GM21723 (cell line): Measurements from ENCODE around the gene PLXNB2.
"Not testable (repeated sequence)": the region's sequence is repeated elsewhere in the genome, so short reads cannot be mapped to it uniquely, and the experiment has no call there.

Source experiments
- ATAC-seq: cut with Tn5 transposase; IDR thresholded peaks from one replicate; pipeline ENCODE4 v1.9.1; 2021; ENCODE audit warnings: mild to moderate bottlenecking, moderate library complexity; ENCODE audit not compliant: unreplicated experiment

PLXNB2 gene

DNA sequence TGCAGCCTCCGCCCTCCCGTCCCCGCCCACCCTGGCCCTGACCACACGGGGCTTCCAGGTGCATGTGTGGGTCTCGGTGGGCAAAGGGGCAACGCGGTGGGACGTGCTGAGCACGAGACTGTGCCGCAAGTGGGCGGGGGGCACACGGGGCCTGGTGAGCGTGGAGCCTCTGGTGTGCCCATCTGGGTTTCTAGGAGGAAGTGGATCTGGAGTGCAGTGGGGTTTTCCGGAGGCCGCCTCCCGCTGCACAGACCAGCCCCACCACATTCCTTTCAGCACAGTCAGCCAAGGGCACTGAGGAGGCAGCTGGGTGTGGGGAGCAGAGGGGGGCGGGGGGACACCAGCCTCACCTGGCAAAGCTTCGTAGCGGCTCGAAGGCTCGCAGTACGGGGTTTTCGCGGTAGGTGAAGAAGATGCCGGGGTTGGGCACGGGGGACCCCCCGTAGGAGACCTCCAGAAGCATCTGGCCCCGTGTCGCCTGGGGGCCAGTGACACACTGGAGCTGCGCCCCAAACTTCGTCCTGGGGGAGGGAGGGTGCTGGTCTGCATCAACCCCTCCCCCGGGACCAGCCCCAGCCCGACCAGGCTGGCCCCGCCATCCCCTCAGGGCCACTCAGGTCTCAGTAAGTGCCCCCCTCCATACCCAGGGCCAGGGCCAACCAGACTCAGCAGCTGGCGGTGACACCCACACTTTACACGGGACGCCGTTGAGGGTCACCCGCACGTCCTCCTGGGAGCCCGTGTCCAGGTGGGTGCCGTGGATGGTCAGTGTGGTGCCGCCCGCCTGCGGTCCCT, 24.9 kb downstream of the PLXNB2 start:
- no peak for ATAC-seq

GRCh38 chr22:50281957-50282356, 25.5 kb downstream of the PLXNB2 start:
- no peak for ATAC-seq

DNA sequence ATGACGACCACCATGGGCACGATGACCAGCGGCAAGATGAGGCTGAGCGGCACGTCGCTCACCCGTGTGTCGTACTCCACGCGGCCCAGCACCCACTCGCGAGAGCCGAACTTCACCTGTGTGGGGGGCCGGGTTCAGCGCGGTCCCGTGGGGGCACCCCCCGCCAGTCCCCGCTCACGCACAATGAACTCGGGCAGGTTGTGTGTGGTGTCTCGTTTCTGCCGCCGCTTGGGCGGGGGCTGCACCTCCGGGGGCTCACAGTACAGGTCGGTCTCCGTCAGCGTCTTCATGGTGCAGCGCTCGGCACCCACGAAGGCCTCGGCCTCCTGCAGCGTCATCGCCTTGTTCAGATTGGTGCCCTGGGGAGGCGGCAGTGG, 26.1 kb downstream of the PLXNB2 start:
- ATAC-seq: no peak

DNA sequence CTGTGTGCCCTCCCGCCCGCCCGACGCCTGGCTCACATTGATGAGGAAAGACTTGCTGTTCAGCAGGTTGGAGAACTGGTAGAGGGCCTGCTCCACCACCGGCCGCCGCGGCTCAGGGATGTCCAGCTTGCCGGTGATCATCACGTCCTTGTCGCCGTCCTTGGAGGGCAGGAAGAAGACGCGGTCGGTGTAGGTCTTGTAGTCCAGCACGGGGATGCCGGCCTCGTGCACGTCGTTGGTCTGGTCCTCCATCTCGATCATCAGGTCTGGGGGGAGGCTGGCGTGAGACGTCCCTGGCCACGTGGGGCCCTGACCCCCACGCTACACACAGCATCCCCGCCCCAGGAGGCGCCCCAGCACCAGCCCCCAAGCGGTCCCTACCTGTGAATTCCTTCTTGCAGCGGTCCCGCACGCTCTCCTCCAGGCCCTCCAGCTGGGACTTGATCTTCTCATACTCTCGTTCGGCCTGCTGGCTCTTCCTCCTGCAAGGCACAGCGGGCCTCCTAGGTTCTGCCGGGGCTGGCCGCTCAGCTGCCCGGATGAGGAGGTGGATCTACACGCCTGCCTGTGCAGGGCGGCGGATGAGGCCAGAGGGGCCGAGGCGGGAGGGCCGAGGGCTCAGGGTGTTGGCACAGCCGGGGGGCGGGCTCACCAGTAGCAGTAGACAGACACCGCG, 26.6 kb downstream of the PLXNB2 start:
- no peak for ATAC-seq

DNA sequence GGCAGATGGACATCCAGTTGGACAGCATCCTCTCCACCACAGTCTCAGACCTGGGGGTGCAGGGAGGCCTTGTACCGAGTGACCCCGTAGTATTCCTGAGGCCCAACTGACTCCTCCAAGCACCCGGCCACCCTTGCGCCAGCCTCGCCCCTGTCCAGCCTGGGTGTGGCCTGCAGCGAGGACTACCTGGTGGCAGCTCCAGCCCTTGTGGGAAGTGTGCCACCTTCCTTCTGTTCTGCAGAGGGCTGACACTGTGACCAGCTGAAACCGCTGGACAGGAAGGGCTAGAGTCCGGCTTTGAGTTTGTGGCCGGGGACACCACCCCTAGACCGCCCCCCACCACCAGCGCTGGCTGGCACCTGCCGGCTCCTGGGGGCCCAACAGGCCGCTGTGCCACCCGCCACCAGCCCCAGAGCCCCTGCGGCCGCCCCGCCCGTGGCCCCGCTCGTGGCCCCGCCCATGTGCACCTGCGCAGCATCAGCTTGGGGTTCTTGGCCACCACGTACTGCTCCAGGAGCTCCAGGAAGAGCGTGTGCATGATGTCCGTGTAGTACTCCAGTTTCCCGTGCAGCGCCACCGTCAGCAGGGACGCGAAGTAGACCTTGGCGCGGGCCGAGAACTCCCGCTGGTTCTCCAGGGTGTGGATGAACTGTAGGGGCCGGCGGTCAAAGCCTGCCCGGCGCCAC, 27.3 kb downstream of the PLXNB2 start:
- ATAC-seq: no peak

DNA sequence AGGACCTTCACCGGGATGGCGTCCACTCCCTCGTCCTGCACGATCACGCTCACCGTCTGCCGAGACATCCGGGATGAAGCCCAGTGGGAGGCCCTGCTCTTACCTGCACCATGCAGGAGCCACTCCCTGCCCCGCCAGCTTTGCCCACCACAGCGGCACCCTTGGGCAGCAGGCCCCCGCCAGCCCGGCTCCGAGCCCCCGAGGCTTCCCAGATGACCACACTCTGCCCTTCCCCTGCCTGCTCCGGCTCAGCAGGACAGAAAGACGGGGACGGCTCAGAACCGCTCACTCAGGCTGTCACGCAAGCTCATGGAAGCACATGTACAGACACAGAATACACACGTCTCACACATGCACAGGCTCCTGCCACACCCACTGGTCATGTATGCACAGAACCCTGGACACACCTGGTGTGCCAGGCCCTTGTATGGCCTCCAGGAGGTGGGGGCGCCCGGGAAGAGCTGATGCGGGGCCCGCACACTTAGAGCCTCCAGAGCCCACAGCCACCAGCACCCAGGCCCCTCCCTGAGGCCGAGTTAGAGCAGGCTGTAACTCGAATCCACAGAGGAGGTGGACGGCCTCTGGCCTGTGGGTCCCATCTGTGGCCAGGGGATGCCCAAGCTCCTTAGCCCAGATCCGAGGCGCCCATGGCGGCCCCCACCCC, 28.4 kb downstream of the PLXNB2 start:
- ATAC-seq: no peak

DNA sequence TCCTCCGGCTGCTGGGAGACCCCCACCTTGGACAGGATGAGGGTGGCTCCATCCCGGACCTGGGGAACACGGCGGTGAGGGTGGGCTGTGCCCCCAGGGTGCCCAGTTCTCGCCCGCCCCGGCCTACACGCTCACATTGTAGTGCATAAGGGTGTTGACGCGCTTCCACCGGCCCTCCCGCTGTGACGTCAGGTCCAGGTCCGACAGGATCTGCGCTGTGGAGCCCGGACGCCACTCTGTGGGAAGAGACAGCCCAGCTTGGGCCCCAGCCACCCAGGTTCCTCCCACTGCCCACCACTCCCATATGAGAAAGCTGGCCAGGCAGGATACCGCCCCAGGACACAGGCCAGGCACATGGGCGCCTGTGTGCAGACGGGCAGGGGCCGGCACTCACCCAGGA, 29.0 kb downstream of the PLXNB2 start:
- no peak for ATAC-seq

DNA sequence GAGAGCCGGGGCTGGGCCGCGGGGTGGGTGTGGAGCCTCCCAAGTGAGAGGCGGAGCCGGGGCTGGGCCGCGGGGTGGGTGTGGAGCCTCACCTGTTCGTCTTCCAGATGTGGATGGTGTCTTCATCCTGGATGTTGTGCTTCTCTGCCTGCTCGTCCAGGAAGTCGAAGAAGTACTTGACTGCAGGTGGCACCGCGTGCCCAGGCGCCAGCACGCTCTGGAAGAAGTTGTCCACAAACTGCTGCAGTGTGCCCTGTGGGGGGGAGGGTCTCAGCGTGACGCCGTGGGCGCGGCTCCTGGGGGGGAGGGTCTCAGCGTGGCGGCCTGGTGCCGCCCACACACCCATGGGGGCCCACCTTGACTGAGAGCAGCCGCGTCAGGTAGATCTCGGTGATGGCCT, 29.7 kb downstream of the PLXNB2 start:
- no peak for ATAC-seq

DNA sequence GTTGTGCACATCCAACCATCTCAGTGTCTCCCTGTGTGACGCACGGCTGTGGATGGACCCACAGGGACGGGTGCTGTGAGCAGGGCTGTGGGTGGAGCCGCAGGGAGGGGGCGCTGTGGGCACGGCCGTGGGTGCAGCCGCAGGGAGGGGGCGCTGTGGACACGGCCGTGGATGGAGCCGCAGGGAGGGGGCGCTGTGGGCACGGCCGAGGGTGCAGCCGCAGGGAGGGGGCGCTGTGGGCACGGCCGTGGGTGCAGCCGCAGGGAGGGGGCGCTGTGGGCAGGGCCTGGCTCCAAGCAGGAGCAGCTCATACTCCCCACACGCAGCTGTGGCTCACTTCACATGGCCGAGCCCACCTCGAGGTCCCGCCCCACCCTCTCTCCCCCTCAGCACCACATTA, 31.3 kb downstream of the PLXNB2 start:
- peak; percentile 48 for ATAC-seq

DNA sequence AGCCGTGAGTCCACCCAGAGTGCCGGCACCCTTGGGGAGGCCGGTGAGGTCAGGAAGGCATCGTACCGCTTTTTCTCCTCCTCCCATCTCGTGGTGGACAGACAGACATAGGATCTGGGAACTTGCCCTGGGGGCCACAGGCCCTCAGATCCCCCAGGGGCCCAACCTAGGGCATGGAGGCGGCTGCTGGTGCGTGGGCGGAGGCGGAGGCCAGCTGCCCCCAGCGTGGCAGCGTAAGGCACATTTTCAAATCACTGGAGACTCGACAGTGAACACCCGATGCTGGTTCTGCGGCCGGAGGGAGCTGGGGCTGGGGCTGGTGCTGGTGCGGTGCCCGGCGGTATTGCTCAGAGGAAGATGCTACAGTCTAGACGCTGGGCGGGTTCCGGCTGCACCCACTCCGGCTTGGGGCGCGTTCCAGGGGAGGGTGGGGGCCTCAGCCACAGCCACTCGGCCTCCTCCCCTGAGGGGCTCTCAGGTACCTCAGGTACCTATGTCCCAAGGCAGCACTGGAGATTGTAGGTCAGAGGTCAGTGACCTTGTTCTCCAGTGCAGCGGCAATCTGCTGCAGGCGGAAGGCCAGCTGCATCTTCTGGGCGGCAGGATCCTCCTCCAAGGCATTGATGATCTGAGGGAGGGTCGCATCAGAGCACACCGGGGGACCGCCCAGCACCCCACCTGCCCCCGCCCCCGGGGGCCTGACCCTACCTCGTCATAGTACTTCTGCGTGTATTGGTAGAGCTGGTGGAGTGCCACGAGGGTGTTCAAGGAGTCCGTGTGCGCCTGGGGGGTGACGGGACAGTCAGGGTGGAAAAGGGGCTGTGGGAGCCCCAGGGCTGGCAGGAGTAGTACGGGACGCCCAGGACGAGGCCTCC, 32.0 kb downstream of the PLXNB2 start:
- ATAC-seq: no peak

DNA sequence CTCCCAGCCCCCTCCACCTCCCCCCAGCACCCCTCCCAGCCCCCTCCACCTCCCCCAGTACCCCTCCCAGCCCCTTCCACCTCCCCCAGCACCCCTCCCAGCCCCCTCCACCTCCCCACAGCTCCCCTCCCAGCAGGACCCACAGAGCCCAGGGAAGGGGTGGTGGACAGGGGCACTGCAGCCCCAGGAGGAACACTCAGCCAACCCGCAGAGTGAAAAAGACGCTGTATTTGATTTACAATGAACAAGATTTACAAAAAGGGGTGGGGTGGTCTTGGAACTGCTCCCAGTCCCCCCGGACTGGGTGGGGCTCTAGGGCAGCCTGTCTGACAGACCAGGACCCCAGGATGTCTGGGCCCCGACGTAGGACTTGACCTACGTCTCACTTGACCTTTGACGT, 32.7 kb downstream of the PLXNB2 start:
- no peak for ATAC-seq

- no peak for ATAC-seq
Observed at GRCh38 chr22:50274311-50274710, 33.1 kb downstream of the PLXNB2 start.

GRCh38 chr22:50273781-50274180, 33.7 kb downstream of the PLXNB2 start:
- not testable (repeated sequence) for ATAC-seq

DNA sequence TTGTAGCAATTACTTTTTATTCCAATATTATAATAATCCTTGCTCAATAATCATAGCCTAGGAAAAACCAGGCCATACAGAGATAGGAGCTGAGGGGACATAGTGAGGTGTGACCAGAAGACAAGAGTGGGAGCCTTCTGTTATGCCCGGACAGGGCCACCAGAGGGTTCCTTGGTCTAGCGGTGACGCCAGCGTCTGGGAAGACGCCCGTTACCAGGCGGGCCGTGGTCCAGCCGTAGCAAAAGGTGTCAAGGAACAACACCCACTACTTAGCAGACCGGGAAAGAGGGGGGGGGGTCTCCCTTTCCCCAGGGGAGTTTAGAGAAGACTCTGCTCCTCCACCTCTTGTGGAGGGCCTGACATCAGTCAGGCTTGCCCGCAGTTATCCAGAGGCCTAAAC, 34.1 kb downstream of the PLXNB2 start:
- not testable (repeated sequence) for ATAC-seq

GRCh38 chr22:50272044-50272802, 35.2 kb downstream of the PLXNB2 start:
- ATAC-seq: no peak

DNA sequence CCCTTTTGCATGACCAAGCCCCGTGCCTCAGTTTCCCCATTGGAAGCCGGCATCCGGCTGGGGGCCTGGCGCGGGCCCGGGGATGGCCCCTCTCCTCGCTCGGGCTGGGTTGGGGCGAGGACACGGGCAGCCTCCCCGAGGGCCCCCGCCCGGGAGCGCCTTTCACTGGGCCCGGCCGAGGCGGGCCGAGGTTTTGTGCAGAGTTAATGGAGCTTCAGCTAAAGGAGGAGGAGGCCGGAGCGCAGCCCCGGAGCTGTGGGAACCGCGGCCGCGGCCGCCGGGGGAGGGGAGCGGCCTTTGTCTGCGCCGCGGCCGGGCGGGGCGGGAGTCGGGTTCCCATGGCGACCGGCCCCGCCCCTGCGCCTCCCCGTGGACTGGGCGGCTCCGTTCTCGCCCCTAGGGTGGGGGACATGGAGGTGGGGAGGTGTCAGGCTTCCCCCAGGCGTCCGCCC, 35.9 kb downstream of the PLXNB2 start:
- no peak for ATAC-seq

DNA sequence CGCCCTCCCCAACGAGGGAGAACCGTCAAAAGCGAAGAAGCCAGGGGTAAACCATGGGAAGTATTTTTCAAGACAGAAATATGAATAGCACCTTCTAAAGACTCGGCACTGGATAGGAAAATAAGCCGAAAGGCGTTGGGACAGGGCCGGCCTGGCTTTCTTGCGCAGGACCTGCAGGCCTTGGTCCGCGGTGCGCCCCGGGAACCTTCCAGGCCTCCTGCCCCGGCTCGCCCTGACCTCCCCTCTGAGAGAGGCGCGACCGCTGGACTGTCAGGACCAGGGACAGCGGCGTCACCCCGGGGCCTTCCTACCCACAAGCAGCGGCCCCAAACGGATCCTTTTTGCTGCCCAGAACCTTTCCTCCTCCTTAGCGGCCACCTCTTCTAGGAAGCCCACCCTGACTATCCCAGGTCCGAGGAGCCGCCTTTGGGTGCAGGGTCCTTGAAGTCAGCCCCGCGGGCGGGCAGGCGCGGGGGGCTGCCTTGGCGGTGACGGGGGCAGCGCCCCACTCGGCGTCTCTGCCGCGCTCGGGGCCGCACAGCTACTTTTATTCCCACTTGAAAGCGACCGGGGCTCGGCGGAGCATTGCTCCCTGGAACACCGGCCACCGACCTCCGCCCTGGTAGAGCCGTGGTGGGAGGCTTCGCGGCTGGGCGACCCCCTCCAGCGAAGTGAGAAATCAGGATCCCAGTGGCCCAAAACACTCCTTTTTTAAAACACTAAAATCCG, 36.6 kb downstream of the PLXNB2 start:
- no peak for ATAC-seq

- peak; percentile 46 for ATAC-seq
Observed at GRCh38 chr22:50269970-50270665, 37.3 kb downstream of the PLXNB2 start, which contains the start of gene MAPK11. Gene MAPK11, minus strand, starts transcription at chr22:50270380. Its CDS starts 88 bp downstream, at chr22:50270292.
